DMS114 treated with DMSO at 0.1 percent for 48 hours (cell line): ENCODE data around the gene MEP1A.
"Not testable (repeated sequence)": the region's sequence is repeated elsewhere in the genome, so short reads cannot be mapped to it uniquely, and the experiment has no call there.

ENCODE experiments used
- DNase-seq: peaks from one replicate; lab custom pipeline; 2025; ENCODE audit not compliant: unreplicated experiment; lab: John Stamatoyannopoulos, UW

MEP1A gene

GRCh38 chr6:46793138-46793537 is at the start of gene MEP1A:
TSS of gene MEP1A (plus strand) at chr6:46793389. CDS start at chr6:46793399, 10 bp downstream.
- DNase-seq: no peak

- DNase-seq: no peak
These were observed 49.6 kb upstream of the MEP1A start for GRCh38 chr6:46743425-46744158.

GRCh38 chr6:46744159-46744725 is 48.9 kb upstream of the MEP1A start:
- not testable (repeated sequence) for DNase-seq

- DNase-seq: no peak
These were observed 47.2 kb upstream of the MEP1A start for GRCh38 chr6:46745973-46746372.

- DNase-seq: no peak
These were observed 46.5 kb upstream of the MEP1A start, which contains the start of gene ANKRD66 for GRCh38 chr6:46746696-46747095. TSS of gene ANKRD66 (plus strand) at chr6:46746933. CDS start at chr6:46751949, 5,016 bp downstream.

GRCh38 chr6:46748940-46749503 is 44.2 kb upstream of the MEP1A start:
- DNase-seq: no peak

- no peak for DNase-seq
These were observed 43.5 kb upstream of the MEP1A start for GRCh38 chr6:46749731-46750130.

GRCh38 chr6:46751658-46752057 is 41.5 kb upstream of the MEP1A start:
- DNase-seq: no peak

GRCh38 chr6:46755865-46756264 is 37.3 kb upstream of the MEP1A start:
- DNase-seq: no peak

GRCh38 chr6:46756469-46757213 is 36.5 kb upstream of the MEP1A start:
- DNase-seq: no peak

- DNase-seq: no peak
These were observed 36.0 kb upstream of the MEP1A start for GRCh38 chr6:46757214-46757596.

GRCh38 chr6:46758960-46759753 is 34.0 kb upstream of the MEP1A start:
- no peak for DNase-seq

- DNase-seq: no peak
These were observed 32.3 kb upstream of the MEP1A start for GRCh38 chr6:46760925-46761324.

- no peak for DNase-seq
These were observed 29.7 kb upstream of the MEP1A start for GRCh38 chr6:46763466-46763865.

- DNase-seq: not testable (repeated sequence)
These were observed 28.9 kb upstream of the MEP1A start for GRCh38 chr6:46764280-46764679.

- no peak for DNase-seq
These were observed 28.2 kb upstream of the MEP1A start for GRCh38 chr6:46764961-46765360.

- no peak for DNase-seq
These were observed 21.2 kb upstream of the MEP1A start for GRCh38 chr6:46772016-46772415.

- DNase-seq: no peak
These were observed 20.4 kb upstream of the MEP1A start for GRCh38 chr6:46772762-46773161.

- DNase-seq: no peak
These were observed 19.9 kb upstream of the MEP1A start for GRCh38 chr6:46773201-46773855.

GRCh38 chr6:46774736-46775135 is 18.5 kb upstream of the MEP1A start:
- DNase-seq: not testable (repeated sequence)
